NCI-H2107 treated with DMSO at 0.1 percent for 48 hours (cell line): ENCODE measurements around the gene MPC1L.

Experiments
- DNase-seq: peaks from one replicate; lab custom pipeline; 2025; ENCODE audit not compliant: unreplicated experiment; lab: John Stamatoyannopoulos, UW

The MPC1L gene

DNA sequence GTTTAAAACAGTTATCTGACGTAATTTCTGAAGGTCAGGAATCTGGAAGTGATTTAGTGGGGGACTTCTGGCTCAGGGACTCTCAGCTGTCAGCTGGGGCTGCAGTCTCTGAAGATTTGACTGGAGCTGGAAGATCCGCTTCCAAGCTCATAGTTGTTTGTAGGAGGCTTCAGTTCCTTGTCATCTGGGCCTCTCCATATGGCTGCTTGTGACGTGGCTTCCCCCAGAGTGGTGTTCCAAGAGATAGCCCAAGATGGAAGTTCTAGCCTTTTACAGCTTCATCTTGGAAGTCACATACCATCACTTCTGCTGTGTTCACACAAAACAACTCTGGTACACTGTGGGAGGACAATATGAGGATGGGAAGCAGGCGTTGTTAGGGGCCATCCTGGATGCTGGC lies 2.1 kb downstream of the MPC1L start:
- DNase-seq, result no peak

DNA sequence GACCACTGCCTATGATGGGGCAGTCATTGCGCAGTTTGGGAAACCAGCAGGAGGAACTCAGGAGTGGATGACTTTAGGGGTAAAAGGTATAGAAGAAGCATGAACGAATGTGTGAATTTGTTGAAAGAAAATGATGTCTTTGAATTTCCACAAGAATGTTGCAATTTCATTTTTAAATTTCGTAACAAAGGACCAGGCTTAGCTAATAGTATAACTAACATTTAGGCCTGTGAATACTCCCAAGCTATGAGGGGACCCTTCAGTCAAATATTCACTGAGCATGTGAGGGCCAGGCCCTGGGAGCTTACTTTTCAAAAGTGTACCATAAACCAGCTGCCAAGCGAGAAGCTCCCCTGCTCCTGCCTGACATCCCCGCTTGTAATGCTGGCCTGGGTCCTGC lies 5.3 kb downstream of the MPC1L start:
- no peak for DNase-seq

DNA sequence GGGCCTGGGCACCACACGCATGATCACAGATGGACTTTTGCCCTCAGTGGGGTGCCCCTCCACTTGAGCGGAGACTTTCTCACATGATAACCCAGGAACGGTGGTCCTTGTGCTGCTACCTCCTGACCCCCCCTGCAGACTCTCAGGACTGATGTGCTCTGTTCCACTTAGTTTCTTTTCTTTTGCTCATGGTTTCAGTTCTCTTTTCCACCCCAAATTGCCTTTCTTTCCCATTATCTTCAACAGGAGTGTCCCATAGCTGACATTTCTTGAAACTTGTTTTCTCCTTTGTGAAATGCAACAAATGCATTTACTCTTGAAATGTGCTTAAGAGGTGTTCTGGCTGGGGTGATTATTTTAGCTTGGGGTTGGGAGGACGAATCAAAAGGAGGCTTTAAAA lies 9.0 kb downstream of the MPC1L start:
- no peak for DNase-seq

DNA sequence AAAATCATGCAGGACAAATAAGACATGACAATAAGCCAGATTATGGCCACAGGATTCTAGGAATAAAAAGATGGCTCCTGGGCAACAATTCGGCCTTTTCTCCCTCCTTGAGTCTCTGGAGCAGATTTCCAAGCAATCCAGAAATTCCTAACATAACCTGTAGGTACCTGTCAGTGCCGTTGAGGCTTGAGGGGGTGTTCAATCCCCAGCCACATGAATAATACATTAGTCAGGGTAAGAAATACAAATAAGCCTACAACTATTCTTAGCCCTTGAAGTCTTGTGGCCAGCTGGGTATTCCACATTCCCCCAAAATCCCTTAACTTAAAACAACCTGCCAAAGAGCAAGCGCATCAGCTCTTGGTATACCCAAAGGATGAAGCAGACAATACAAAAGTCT lies 14.5 kb downstream of the MPC1L start:
- no peak for DNase-seq

DNA sequence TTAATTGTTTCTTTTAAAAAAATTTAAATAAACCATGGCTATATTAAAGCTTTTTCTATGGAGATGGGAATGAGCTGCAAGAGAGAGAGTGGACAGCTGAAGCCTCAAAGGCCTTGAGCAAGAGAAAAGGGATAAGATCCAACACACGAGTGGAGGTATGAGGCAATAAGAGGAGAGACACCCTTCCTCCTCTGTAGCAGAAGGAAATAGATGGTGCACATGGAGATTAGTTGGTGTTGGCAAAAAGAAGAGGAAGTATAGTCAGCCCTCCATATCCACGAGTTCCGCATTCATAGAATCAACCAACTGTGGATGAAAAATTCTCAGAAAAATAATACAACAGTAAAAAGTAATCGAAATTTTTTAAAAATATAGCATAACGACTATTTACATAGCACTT lies 20.9 kb downstream of the MPC1L start:
- DNase-seq, result no peak

DNA sequence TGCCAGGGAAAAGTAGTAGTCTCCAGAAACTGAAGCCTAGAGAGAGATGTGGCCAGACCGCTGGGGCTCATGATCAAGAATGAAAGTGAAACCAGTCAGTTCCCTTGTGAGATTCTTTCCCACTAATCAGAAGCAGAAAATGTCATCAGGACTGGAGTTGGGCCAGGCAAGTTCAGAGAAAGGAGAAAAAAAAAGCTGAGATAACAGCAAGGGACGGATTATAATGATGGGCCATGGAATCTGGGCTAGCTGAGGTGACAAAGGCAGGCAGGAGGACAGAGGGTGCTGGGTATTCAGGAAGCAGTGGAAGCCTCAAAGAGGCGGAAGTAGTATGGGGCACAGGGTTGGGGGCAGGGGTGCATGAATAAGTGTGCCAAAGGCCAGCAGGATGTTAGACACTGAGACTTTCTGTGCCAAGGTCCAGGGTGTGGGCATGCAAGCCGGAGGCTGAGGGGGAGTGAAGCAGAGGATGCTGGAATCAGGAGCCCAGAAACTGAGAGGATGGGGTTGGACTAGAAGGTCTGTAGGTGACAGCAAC lies 21.7 kb downstream of the MPC1L start:
- DNase-seq, result peak; percentile 35

DNA sequence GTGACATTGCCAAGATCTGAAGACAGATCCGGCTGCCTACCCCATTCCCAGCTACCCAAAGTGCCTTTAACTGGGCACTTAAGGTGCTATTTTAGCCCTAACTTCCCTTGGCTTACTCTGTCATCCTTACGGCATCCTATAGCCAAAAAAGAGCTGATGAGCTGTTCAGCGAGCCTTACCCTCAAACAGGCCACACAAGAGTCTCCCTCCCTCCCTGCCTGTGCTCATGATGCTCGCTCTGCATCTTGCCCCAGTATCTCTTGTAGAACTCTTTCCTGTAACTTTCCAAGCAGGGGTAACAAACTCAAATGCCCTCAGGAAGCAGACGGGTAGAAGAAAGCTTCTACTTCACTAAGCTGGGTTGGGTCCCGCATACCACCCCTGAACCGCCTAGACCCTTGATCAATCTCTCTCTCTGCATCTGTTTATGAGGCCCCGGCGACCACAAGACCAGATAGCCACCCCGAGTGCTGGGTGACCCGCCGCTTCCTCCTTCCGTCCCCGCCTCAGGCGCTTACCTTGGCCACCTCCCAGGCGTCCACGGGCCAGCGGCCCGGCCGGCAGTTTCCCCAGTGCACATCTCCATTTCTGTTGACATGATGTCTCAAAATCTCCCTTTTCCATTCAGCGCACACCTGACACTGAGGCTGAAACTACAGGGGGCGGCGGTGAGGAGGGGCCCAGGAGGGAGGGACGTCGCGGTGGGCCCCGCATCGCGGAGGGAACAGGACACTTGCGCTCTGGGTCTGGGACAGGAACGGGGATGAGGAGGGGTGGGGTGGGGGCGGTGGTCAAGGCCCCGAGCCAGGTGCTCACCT lies 23.5 kb downstream of the MPC1L start:
- peak; percentile 12 for DNase-seq

DNA sequence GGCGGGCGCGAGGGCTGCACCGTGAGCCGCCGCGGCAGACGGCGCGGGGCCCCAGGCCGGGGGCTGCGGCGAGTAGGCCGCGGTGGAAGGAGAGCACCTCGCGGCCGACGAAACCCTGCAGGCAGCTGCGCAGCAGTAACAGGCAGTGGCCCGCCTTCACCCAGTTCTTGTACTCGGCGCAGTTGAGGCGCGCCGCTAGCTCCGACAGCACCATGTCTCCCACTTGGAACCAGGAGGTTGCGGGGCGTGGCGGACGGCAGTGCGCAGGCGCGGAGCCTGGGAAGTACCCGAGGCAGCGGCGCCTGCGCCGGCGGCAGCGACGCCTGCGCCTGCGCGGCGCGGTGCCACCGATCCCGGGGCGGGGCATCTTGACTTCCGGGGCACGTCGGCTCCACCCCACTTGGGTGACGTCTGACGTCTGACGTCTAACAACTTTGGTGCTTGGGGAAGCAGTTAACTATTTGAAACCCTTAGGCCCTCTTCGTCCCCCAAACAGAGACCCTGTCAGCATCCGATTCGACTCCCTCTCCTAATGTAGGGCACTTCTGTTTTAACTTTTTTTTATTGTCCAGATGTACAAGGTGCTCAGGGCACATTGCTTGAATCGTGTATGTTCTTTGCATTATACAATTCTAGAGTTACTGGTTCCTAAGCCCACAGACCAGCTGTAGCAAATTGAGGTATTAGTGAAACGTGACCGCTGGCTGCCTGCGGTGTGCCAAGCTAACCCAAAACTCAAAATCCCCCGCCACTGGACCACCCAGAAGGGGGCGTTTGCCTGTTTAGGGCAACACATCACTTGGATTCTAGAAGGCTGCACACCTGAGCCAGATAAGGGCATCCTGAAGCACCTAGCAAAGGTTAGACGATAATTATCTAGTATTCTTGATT lies 24.3 kb downstream of the MPC1L start, which contains the start of gene CXorf38:
TSS of gene CXorf38 (minus strand) at position 255 of the 891 bp plus-strand sequence. CDS start at position 214, 41 bp downstream.
- DNase-seq, result peak; percentile 87

DNA sequence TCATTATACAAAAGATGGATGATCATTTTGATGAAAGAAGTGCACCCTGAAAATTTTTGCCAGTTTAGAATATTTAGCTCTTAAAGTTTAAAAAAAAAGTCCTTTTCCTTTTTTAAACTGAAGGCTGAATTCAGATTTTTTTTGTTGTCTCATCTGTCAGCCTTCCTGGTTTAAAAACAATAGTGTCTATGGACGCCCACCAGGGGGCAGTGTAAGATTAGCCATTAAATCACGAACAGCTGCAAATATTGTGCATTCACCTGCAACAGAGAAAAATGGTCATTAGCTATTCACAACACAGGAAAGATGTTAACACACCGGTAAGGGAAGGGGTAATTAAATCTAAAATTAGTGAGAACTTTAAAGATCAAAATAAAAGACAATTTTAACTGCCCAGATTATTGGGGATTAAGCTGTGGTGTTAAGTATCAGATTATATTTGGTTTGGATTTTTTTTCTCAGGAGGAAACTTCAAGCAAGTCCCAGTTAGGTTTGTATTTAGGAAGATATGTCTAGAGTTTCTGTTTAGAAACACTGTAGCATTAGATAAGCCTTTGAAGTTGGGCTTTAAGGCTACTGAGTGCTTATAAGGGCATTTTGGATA lies 28.5 kb downstream of the MPC1L start:
- peak; percentile 73 for DNase-seq

DNA sequence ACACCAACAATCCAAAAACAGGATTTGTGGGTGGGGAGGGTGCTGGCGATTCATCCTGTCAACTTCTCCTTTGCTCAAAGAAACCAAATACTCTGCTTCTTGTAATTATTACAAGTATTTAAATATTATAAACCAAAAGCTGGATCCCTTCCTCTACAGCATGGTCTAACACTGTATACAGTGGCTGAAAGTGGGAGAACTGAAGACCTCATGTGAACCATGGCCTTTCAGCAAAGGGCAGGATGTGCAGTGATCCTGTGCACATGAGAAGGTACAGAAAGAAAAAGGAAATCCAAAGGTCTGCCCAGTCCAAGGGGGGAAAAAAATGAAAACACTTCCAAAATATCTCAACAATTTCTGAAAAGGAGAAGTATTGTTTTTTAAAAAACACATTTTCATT lies 29.4 kb downstream of the MPC1L start:
- DNase-seq, result no peak

DNA sequence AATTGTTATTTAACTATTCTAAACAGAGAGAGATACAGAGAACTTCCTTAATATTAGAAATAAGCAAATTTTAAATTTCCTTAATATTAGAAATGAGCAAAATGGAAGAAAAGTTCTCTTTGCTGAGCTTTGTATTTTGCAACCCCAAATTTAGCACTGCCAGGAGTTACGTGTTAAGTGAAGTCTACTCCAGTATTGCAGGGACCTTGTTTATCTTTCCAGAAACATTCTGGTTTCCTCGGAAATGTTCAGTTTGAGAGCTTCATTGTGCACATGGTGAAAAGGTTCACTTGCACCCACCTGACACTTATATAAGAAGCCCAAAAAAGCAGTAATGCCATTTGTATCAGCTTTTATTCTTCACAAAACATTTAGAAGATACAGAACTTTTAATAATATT lies 30.3 kb downstream of the MPC1L start:
- no peak for DNase-seq

DNA sequence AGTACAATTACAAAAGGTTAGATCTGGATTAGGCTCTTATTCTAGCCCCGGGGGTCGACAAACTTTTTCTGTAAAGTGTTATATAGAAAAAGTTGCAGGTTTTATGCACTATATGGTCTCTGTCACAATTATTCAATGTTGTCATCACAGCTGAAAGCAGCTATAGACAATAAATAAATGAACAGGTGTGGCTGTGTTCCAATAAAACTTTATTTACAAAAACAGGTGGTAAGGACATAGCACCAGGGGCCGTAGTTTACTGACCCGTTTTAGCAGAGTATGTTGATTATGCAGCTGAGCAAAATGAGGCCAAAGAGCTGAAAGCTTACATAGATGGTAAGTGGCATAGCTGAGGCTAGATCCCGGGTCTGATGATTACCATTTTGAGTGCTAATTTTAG lies 37.2 kb downstream of the MPC1L start:
- no peak for DNase-seq

DNA sequence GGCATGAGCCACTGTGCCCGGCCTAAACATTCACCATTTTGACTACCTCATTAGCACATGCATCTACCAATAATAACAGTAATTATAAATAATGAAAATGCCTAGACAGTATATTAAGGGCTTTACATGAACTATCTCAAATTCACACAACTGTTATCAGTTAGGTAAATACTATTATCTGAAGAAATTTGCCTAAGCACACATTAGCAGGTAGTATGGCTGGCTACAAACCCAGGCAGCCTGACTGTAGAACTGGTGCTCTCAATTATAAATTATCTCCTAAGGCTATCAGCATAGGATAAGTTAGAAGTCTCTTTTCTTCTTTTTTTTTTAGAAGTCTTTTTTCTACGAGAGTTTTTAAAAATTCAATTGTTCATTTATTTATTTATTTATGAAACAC lies 38.3 kb downstream of the MPC1L start:
- DNase-seq, result no peak

DNA sequence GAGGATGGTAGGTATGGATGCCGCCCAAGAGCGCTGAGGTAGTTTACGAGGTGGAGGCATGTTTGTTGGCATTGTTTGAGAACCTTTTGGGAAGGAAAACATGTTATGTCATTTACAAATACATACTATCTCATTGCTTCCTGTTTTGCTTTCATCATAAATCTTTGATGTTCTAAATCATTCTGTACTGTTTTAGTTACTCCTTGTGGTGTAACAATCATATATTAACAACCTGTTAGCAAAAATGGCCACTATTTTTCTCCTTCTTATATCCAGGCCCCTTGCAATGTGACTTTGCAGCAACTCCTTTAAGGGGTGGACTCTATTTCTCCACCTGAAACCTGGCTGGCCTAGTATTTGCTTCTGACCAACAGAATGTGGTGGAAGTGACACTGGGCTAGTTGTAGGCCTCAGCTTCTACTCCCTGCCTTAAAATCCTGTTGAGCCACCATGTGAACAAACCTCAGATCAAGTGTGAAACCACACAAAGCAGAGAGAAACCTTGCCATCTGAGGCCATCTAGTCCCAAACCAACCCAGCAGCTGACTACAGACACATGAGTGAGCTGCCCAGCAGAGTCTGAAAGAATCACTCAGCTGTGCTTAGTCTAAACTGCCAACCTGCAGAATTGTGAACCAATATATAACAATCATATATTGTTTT lies 40.0 kb downstream of the MPC1L start:
- DNase-seq, result no peak

DNA sequence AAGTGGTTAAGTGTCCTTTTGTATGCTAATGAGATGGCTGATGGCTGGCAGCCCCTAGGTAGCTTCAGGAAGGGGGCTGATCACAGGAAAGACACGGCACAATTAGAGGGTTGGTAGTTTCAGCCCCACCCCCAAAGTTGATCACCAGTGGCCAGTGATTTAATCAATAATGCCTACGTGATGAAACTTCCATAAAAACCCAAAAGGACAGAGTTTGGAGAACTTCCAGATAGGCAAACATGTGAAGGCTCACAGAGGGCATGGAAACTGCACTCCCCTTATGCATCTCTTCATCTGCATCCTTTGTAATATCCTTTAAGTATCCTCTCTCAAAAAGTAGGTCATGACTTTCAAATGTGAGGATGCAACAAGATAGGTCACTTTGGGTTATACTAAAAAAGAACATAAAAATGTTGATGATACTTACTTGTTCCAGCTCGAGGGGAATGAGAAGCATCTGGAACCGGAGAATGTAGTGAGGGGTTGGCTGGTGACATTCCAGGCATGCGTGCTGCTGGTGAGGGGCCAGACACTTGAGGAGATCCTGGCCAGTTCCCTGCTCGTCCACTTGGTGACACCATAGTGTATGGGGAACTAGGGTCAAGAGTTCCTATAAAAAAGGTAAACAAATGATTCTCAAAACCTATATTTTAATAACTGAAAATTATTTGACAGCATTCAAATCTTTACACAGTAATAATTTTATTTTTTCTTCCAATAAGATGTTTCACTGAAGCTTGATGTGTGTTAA lies 40.8 kb downstream of the MPC1L start:
- DNase-seq, result no peak

DNA sequence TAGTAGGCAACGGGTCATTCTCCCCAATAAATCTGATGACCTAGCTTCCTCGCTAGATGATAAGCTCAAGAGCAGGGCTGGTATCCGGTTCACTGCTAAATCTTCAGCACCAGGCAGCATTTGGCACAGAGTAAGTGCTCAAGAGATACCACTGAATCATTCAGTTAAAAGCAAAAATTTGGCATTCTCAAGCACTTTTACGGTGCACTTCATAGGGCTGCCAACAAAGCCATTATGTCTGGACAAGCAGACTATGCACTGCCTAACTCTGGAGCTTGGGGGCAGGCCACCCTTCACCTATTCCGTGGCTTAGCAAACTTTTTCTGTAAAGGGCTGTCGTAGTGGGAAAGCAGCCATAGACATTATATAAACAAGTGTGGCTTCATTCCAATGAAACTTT lies 47.9 kb downstream of the MPC1L start:
- DNase-seq, result no peak
